HFF-Myc (cell line): ENCODE data around the gene TPTE2.
"Not testable (repeated sequence)": the region's sequence is repeated elsewhere in the genome, so short reads cannot be mapped to it uniquely, and the experiment has no call there.

ENCODE experiments used
- DNase-seq: peaks from one replicate; pipeline ENCODE4 v3.0.0-alpha.2; 2011; ENCODE audit warnings: low read depth; ENCODE audit errors: extremely low read depth
- H3K4me3 ChIP-seq: replicated peaks from 2 replicates; pipeline ENCODE4 v1.5.1; 2011; ENCODE audit warnings: low read depth, mild to moderate bottlenecking, control low read depth, low read length
- TF ChIP-seq, protein P1 (sequence below): IDR thresholded peaks from 2 replicates; pipeline ENCODE4 v1.5.1; 2012; ENCODE audit warnings: mild to moderate bottlenecking, low read depth, low read length, control low read depth; ENCODE audit errors: missing control alignments

TPTE2 gene

DNA sequence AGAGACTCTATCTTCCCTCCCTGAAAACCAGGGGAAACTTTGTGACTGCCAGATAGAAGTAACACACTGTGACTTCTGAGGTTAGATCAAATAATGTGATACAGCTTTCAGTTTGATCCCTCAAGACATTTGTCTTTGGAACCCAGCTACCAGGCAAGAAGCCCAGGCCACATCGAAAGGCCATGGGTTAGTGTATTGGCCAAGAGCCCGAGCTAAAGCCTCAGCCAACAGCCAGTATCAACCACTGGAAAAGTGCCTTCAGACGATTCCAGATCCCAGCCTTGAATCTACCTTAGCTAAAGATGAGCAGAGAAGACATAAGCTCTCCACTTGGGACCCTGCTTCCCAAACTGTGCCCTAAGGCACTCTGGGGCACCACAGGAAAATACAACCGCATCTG lies 10.9 kb upstream of the TPTE2 start:
- TF ChIP-seq, protein P1, sequence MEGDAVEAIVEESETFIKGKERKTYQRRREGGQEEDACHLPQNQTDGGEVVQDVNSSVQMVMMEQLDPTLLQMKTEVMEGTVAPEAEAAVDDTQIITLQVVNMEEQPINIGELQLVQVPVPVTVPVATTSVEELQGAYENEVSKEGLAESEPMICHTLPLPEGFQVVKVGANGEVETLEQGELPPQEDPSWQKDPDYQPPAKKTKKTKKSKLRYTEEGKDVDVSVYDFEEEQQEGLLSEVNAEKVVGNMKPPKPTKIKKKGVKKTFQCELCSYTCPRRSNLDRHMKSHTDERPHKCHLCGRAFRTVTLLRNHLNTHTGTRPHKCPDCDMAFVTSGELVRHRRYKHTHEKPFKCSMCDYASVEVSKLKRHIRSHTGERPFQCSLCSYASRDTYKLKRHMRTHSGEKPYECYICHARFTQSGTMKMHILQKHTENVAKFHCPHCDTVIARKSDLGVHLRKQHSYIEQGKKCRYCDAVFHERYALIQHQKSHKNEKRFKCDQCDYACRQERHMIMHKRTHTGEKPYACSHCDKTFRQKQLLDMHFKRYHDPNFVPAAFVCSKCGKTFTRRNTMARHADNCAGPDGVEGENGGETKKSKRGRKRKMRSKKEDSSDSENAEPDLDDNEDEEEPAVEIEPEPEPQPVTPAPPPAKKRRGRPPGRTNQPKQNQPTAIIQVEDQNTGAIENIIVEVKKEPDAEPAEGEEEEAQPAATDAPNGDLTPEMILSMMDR = no peak
- H3K4me3 ChIP-seq = no peak overlapping the region
- DNase-seq = no peak

DNA sequence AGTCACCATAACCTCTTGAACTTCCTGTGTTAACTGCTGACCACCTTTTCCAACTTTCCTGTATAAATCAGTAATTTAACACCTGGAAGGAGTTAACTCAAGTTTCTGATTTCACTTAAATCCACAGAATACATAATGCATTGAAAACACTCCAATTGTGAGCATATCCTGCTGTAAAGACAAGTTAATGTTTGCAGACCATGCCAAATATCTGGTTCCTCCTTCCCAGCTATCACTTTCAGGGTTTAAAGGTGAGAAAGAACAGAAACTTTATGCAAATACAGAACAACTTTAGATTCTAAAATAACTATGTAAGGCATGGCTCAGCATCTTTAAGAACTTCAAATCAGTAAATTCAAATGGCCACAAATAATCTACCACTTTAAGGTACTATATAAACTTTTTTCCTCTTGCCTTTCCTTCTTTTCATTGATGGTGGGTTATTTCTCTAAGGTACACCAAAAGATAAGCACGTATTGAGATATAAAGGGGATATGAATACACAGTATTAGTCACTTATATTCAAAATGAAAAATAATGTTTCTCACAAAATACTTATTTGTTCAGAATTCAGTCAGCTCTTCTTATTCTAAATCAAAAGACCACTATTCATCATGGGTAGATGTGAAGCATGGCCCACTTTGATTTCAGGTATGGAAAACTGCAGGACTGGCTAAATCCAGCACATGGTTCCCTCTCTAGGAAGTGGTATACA lies 6.6 kb upstream of the TPTE2 start:
- TF ChIP-seq, protein P1 = no peak
- H3K4me3 ChIP-seq = no peak overlapping the region
- DNase-seq = no peak

DNA sequence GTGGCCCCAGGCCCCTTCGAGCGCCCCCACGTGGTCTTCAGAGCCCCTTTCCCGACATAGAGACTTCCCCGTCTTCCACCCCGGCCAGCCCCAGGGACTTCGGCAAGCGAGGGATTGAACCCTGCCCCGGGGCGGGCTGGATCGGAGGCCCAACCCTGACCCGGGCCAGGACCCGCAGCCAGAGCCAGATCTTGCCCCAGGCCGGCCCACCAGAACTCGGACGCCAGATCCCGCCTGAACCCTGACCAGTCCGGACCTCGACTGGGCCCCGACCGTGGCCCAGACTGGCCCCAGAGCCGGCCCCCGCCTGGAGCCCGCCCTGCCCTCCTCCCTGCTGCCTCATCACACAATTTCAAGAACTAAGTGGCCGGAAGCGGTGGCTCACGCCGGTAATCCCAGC lies 253 bp upstream of the TPTE2 start:
- TF ChIP-seq, protein P1 = no peak
- no peak overlapping the region for H3K4me3 ChIP-seq
- no peak for DNase-seq

DNA sequence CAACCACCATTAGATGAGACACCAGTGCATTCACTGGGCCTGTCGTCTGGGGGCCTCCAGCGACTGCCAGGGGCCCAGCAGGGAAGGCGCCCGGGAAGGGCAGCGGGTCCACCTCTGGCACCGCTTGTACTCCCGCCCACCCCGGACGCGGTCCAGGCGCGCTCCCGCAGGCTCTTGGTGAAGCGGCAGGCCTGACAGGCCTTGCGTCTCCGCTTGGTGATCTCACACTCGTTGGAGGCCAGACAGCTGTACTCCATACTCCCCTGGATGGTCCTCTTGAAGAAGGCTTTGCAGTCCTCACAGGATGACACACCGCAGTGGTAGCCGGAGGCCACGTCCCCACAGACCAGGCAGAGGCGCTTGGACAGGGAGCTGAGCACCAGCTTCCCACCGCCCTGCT lies 660 bp downstream of the TPTE2 start:
- DNase-seq, H3K4me3 ChIP-seq: not testable (repeated sequence)

DNA sequence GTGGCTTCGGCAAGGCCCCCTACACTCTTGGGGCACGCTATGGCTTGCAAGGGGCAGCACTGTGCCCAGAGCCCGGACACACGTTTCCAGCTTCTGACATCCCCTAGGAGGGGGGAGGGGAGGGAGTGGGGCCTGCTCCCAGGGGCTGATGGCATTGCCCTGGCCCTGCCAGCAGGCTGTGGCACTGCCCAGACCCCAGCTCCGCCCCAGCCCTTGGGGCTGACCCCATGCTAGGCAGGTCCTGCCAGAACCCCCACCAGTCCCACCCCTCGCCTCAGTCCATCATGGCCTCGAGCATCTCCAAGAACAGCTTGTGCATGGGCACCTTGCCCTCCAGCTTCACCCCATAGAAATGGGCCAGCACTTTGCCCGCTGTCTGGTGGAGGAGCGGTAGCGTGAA lies 1.6 kb downstream of the TPTE2 start:
- not testable (repeated sequence) for H3K4me3 ChIP-seq

DNA sequence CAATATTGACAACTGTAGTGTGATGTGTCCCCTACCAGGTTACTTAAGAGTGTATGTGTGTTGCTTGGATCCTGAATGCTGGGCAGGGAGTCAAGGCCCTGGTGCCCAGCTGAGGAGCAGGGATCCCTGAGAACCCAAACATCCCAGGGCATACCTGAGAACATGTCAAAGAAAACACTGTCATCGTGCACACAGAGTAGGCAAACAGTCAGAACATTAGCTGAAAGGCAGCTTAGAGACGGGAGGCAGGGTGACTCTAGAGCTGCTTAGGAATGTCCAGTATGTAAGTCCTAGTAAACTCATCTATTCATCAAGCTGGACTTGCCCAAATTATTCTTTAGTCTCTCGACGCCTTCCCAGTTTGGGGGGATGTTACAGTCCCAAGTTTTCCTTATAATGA lies 4.0 kb downstream of the TPTE2 start:
- H3K4me3 ChIP-seq, DNase-seq: not testable (repeated sequence)

More for the DNA sequence above, 1.6 kb downstream of the TPTE2 start:
- DNase-seq = not testable (repeated sequence)

DNA sequence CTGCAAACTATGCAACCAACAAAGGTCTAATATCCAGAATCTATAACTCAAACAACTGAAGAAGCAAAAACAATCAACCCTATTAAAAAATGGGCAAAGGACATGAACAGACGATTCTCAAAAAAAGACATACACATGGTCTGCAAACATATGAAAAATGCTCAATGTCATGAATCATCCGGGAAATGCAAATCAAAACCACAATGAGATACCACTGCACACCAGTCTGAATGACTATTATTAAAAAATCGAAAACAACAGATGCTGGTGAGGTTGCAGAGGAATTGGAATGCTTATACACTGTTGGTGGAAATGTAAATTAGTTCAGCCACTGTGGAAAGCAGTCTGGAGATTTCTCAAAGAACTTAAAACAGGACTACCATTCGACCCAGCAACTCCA lies 12.1 kb downstream of the TPTE2 start:
- H3K4me3 ChIP-seq, DNase-seq: not testable (repeated sequence)

DNA sequence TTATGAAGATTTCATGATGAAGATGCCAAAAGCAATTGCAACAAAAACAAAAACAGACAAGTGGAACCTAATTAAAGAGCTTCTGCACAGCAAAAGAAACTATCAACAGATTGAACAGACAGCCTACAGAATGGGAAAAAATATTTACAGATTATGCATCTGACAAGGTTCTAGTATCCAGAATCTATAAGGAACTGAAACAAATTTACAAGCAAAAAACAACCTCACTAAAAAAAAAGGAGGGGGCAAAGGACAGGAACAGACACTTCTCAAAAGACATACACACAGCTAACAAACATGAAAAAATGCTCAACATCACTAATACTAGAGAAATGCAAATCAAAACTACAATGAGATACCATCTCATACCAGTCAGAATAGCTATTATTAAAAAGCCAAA lies 35.7 kb downstream of the TPTE2 start:
- not testable (repeated sequence) for DNase-seq, H3K4me3 ChIP-seq

DNA sequence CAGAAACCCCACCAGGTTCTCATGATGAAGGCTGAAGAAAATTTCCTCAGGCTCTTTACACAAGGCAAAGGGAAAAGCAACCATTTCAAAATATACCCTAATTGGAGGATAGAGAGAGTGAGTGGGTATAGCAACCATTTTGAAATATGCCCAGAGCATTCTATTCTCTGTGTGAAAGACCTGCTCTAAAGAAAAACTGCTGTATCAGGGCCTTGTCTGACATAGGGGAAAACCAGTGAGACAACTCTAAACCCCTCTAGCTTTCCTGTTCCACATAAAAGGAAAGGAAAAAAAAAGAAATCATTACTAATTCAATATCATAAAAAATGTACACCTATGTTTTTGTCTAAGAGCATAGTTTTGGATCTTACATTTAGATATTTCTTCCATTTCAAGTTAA lies 42.3 kb downstream of the TPTE2 start:
- TF ChIP-seq, protein P1 = no peak
- DNase-seq = no peak
- H3K4me3 ChIP-seq = no peak overlapping the region

DNA sequence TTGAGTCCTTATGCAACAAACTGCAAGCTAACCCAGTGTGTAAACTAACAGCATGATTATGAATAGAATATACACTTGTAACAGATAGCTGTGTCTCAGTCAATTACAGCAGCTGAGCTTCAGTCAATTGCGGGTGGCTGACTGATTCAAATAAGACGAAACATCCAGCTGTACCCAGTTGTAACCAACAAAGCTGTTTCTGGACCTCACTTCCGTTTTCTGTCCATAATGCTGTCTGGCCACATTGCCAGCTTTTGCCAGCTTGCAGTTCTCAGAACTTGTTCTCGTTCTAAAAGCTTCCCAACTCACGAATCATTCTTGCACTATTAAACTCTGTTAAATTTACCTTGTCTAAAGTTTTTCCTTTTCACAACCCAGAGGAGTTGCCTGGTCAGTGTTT lies 53.7 kb downstream of the TPTE2 start:
- not testable (repeated sequence) for H3K4me3 ChIP-seq, DNase-seq

DNA sequence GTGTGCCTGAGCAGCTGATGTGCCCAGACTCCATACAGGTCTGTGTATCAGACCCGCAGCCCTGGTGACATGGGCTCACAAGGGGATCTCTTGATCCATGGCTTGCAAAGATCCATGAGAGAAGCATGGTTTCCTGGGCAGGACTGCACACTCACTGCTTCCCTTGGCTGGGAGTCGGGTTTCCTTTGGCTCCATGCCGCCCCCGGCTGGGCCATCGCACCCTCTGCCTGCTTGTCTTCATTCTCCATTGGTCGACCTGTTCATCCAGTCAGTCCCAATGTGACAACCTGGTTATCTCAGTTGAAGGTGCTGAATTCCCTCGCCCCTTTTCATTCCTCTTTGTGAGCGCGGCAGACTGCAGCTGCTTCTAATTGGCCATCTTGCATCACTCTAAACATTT lies 101.2 kb downstream of the TPTE2 start:
- not testable (repeated sequence) for DNase-seq, H3K4me3 ChIP-seq

DNA sequence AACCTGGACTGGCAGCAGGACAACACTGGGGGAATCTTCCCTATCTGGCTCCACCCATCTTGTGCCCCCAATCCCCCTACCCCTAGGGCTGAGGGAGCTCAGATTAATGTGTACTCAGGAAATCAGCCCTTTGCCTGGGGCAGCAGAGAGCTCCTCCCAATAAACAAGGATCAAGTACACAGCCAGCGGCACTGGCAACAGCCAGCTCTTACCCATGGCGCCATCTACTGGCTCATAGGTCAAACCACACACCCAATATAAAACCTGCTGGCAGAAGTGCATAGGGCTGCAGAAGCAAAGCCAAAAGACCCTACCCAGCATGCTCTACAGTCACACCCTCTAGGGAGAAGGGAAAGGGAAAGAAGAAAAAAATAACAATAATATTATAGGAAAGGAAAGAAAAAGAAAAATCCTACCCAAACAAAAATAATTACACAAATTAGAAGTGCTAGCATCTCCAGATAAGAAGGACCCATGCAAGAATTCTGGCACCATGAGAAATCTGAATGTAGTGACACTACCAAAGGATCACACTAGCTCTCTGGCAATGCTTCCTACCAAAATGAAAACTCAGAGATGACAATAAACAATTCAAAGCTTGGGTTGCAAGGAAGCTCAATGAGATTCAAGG lies 122.2 kb downstream of the TPTE2 start:
- H3K4me3 ChIP-seq, DNase-seq: not testable (repeated sequence)

DNA sequence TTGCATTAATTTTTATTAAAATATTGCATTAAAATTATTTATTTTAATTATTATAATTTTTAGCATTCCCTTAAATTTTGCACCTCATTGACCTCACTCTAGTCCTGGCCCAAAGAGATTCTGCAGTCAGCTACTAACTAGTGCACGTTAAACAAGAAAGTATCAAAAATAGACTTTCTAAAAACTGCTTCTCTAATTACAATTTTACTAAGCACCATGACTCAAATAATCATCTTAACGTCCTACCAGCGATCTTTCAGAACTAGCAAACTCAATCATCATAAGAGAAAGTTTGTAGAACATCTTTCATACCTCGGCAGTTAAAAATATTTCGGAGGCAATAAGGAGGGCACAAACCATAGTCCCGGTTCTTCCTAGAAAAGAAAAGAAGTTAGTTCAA lies 123.6 kb downstream of the TPTE2 start:
- not testable (repeated sequence) for DNase-seq, H3K4me3 ChIP-seq

DNA sequence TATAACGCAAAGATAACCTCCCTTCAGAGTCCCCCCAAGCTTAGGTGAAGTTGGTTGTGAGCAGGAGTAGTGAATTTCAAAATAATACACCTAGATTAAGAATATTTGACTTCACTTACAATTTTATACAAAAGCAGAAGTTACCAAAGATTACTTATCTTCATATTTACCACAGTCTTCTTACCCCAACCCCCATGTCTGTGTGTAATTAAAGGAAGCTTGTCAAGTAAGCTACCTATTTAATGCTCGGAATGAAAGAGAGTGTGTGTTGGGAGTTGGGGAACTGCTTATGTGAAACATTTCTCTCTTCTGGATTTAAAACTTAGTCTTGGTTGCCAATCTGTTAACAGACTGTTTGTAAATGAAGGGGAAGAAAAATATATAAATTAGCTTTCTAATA lies 139.1 kb downstream of the TPTE2 start:
- not testable (repeated sequence) for H3K4me3 ChIP-seq, DNase-seq
